Esophagus muscularis mucosa (tissue), 4 donors: ENCODE measurements around the gene ZNF396.

Experiments used
- CTCF ChIP-seq, 3 experiments: fragments of 200-600 bp in 2 of 3; fragments of 450-650 bp in 1 of 3; sonication (generic) in 2 of 3; IDR thresholded peaks; one replicate each; pipeline ENCODE4 v1.5.1; 2017 to 2019; ENCODE audit warnings: antibody characterized with exemption in 3 of 3, mild to moderate bottlenecking in 2 of 3, moderate library complexity in 1 of 3
- EP300 ChIP-seq: sonication (generic); formaldehyde crosslinking; IDR thresholded peaks from one replicate; pipeline ENCODE4 v1.6.1; 2017; ENCODE audit warnings: antibody characterized with exemption
- POLR2A ChIP-seq: fragments of 450-650 bp; IDR thresholded peaks from one replicate; pipeline ENCODE4 v1.6.1; 2017; ENCODE audit warnings: antibody characterized with exemption, moderate library complexity, mild to moderate bottlenecking, low read depth
- POLR2AphosphoS5 ChIP-seq, 2 donors: sonication (generic); formaldehyde crosslinking; IDR thresholded peaks; one replicate each; pipeline ENCODE4 v1.6.1; 2017; ENCODE audit warnings: antibody characterized with exemption in 2 of 2

GRCh38 chr18:35415511-35416073 lies 38.5 kb upstream of the ZNF396 start:
- TF ChIP-seq CTCF (IDR thresholded peaks at IDR 0.05) (no peak), POLR2A (no peak), POLR2AphosphoS5 (IDR thresholded peaks at IDR 0.05) (no peak), EP300 (no peak)
